NCI-H128 (cell line): ENCODE measurements around the gene CHST12.

Experiments used
- DNase-seq: peaks from one replicate; lab custom pipeline; 2025; ENCODE audit not compliant: unreplicated experiment; lab: John Stamatoyannopoulos, UW

The CHST12 gene

DNA sequence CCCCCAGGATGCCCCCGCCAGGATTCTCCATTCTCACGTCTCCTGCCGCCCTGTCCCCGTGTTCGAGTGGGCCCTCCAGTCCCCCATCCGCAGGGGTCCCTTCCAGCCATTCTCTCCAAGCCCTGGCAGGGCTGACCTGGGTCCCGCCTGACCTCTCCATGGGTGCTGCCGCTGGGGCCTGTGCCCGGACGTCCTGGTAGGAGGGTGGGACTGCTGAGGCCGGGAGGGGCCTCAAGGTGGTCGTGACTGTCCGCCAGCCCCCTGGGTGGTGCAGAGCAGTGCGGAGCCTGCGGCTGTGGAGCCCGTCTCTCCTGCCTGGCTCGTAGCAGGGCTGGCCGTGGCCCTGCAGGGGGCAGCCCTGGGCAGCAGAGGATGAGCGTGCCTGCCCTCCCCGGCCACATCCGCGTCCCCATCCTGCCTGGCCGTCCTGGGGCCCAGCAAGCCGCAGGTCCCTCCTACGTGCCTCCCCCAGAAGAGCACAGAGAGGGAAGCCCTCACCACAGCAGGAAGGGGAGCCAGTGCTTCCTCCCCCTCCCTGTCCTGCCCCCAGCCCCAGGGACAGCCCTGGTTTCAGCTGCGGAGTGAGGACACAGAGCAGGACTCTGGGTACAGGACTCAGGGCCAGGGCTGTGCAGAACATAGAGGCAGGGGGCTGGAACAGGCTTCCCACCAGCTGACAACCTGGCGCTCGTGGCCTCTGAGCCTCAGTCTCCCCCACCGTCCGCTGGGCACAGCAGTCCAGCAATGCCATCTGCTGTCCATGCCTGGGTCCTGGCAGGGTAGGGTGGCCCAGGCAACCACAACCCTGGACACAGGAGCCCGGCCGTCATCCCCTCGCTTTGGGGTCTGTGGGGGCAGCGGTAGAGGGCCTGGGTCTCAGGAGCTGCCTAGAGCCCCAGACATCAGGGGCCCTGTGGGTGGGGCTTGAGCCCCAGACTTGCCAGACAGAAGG lies 74.3 kb downstream of the CHST12 start:
- DNase-seq, result no peak

GRCh38 chr7:2478399-2478785 lies 75.0 kb downstream of the CHST12 start:
- DNase-seq, result no peak

DNA sequence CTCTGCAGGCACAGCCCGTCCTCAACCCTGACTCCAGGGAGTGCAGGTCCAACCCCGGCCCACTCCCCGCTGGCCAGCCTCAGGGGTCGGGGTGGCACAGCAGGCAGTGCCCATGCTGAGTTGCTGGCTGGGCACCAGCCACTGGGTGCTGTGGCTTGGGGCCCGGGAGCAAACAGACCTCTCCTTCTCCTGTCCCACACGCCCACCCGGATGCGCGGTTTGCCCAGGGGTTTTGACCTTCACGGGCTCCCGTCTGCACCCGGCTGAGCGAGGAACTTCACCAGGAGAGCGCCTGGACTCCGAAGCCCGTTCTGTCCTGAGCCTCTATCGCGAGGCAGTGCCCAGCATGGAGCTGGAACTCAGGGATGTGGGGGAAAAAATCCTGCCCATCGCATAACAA lies 75.4 kb downstream of the CHST12 start:
- no peak for DNase-seq

DNA sequence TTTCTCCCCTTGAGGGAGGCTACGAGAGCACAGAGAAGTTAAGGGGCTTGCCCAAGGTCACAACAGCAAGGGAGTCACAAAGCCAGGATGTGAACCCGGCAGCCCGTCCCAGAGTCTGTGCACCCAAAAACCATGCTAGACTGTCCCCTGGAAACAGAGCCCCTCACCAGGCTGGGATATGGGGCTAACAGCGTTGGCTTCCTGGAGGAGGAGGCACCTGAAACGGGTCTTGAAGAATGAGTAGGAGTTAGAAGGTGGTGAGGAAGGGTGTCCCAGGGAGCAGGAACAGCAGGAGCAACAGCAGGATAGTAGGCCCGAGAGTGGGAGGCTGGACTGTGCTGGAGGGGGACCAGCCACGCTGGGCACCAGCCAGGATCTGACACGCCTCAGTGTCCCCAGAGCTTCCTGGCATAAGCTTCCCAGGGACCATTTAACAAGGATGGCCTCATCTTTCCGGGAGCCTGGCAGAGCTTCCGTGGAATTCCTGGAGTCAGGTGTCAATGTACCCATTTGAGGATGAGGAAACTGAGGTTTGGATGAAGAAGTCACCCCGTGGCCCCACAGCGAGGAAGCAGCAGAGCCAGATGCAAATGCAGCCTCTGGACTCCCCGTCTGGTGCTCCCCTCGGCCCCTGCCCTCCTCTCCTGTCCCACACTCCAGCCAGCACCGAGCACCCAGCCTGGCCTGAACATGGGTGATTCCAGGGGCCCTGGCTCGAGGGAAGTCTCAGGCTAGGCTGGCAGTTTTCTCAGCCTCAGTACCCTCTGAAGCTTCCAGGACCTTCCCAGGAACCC lies 76.1 kb downstream of the CHST12 start:
- DNase-seq, result no peak

DNA sequence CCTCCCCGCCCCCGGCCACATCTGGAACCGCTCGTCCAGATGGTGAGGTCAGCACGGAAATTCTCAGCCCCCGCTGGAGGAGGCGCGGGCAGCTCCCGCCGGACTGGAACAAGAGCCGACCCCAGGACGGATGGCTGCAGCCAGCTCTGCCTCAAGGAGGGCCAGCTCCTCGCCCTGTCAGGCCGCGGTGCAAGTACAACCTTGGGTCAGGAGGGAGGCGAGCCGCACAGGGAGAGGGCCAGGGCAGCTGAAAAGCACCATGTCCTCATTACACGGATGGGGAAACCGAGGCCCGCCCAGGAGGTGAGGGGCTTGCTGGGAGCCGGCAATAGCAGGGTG lies 76.6 kb downstream of the CHST12 start:
- DNase-seq, result no peak

- no peak for DNase-seq
Measured at GRCh38 chr7:2481195-2481594, 77.8 kb downstream of the CHST12 start.

- no peak for DNase-seq
Measured at GRCh38 chr7:2482725-2483451, 79.5 kb downstream of the CHST12 start.

GRCh38 chr7:2483494-2483893 lies 80.1 kb downstream of the CHST12 start:
- DNase-seq, result no peak

DNA sequence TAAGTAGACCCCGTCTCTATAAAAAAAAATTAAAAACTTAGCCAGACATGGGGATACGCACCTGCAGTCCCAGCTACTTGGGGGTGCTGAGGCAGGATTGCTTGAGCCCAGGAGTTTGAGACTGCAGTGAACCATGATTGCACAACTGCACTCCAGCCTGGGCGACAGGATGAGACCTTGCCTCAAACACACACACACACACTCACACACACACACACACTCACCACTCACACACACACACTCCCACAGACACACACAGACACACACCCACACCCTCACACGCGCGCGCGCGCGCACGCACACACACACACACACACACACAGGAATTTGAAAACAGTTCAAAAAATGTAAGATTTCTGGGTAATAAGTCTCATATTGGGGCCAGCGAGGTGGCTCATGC lies 81.5 kb downstream of the CHST12 start:
- no peak for DNase-seq

DNA sequence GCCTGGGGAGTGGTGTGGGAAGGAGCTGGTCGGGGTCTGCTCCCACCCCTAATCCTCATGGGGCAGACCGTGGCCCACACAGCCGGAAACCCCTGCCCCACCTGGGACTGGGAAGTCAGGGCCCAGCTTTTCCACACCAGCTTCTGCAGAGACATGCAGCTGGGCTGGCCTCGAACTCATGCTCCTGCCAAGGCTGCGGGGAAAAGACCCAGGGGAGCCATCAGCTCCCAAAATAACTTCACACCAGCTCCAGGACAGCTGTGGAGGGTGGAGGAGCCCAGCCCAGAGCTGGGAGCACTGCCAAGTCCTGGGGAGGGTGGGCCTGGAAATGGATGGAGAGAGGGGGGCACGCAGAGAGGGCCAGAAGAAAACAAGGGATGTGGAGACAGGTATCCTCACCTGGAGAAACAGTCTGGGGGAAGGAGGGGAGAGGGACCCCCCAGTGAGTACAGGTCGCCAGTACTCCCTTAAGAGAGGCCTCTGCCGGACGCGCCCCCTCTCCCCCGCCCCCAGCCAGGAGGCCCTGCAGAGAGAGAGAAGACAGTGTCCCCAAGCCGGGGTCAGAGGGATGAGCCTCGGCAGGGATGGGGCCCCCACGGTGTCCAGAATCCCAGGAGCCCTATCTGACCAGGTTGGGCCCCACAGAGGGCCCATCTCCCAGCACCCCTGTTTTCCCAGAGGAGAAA lies 84.3 kb downstream of the CHST12 start:
- no peak for DNase-seq

DNA sequence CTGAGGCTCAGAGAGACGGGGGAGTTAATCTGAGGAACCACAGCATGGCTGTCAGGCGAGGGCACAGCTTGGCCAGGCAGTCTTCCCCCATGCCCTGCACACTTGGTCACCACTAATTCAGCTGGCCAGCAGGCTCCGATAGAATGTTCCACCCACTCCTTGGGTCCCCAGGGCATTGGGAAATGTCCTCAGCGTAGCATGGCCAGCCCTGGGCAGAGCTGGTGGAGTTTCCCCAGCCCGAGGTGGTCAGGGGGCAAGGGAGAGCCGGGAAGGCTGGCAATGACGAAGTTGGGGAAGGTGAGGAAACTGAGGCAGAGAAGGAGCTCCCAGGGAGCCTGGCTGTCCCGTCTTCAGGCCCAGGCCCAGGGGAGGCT lies 84.8 kb downstream of the CHST12 start:
- no peak for DNase-seq

GRCh38 chr7:2488681-2489080 lies 85.3 kb downstream of the CHST12 start:
- no peak for DNase-seq

DNA sequence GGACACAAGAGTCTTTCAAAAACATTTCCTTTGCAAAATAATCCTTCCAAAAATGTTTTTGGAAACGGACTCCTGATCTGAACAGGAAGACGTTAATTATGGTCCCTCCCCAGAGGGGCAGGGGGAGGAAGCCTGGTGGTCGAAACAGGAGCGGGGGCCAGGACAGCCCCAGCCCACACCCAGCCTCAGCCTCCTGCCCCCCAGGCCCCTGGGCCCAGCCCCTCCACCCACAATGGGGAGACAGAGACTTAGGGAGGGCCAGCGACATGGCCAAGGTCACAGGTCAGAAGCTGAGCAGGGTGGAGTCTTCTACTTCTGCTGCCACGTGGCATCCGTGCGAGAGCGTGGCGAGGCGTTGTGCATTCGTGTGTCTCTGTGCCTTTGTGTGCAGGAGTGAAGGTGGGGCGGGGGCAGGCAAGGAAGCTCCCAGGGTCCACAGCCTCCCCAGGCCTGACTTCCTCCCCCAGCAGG lies 86.8 kb downstream of the CHST12 start:
- no peak for DNase-seq

DNA sequence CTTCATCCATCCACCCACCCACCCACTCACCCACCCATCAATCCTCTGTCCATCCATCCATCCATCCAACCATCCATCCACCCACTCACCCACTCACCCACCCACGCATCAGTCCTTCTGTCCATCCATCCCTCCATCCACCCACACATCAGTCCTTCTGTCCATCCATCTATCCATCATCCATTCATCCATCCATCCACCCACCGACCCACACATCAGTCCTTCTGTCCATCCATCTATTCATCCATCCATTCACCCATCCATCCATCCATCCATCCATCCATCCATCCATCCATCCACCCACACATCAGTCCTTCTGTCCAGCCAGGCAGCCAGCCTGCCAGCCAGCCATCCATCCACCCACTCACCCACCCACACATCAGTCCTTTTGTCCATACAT lies 88.6 kb downstream of the CHST12 start:
- DNase-seq, result no peak

- DNase-seq, result no peak
Measured at GRCh38 chr7:2493205-2494164, 90.1 kb downstream of the CHST12 start.

GRCh38 chr7:2494191-2495130 lies 91.0 kb downstream of the CHST12 start:
- no peak for DNase-seq

DNA sequence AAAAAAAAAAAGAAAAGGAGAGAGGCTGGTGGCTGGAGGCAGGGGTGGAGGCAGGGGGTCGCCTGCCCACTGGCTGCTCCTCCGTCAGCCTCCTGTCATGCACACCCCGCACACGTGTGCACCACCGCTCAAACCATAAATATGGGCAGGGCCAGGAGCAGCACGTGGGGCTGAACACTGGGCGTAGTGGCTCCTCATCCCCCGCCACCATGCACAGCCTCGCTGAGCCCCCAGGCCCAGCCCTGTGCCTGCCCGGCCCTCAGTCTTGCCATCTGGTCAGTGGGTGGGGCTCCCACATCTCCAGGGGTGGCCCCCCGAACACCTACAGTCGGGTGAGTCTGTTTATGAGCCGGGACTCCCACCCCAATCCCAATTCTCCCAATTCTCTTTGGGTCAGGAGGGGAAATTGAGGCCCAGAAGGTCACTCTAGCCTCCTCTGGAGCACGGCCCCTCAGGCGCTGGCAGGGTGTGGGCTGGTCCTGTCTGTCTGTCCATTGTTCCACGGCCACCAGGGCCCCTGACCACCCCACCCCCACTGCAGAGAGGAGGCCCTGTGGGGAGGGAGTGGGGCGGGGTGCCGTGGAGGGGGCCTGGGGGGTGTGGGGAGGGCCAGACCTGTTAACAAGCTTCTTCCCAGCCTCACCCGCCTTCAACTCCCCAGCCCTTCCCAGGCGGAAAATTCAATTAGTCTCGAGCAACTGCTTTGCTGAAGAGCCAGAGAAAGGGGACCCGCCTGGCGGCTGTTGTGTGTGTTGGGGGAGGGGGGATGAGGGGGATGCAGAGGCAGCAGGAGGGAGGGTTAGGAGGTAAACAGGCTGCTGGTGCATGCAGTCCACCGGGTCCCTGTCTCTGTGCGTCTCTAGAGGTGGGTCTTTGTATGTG lies 92.2 kb downstream of the CHST12 start:
- no peak for DNase-seq

GRCh38 chr7:2496375-2496774 lies 93.0 kb downstream of the CHST12 start:
- no peak for DNase-seq
